Measurements from ENCODE around the gene ABTB2.
A peak's percentile ranks its signal among the peaks of the same experiment; 100 is the strongest.
"Not testable (repeated sequence)": the region's sequence is repeated elsewhere in the genome, so short reads cannot be mapped to it uniquely, and the experiment has no call there.

The ABTB2 gene

GRCh38 chr11:34233215-34233614 lies 124.6 kb downstream of the ABTB2 start:
- DNase-seq, result no peak

- DNase-seq, result no peak
Observed at GRCh38 chr11:34232807-34233206, 125.0 kb downstream of the ABTB2 start.

- no peak for DNase-seq
Observed at GRCh38 chr11:34226210-34226609, 131.6 kb downstream of the ABTB2 start.

- DNase-seq, result no peak
Observed at GRCh38 chr11:34225091-34225490, 132.7 kb downstream of the ABTB2 start.

GRCh38 chr11:34224434-34224966 lies 133.3 kb downstream of the ABTB2 start:
- DNase-seq, result no peak

GRCh38 chr11:34223907-34224306 lies 133.9 kb downstream of the ABTB2 start:
- DNase-seq, result no peak

- DNase-seq, result no peak
Observed at GRCh38 chr11:34223021-34223813, 134.6 kb downstream of the ABTB2 start.

GRCh38 chr11:34222030-34222429 lies 135.8 kb downstream of the ABTB2 start:
- no peak for DNase-seq

- no peak for DNase-seq
Observed at GRCh38 chr11:34219941-34220370, 137.9 kb downstream of the ABTB2 start.

- no peak for DNase-seq
Observed at GRCh38 chr11:34219279-34219678, 138.5 kb downstream of the ABTB2 start.

GRCh38 chr11:34218756-34219155 lies 139.1 kb downstream of the ABTB2 start:
- DNase-seq, result not testable (repeated sequence)

GRCh38 chr11:34218067-34218466 lies 139.7 kb downstream of the ABTB2 start:
- DNase-seq, result no peak

GRCh38 chr11:34216706-34217105 lies 141.1 kb downstream of the ABTB2 start:
- no peak for DNase-seq

- no peak for DNase-seq
Observed at GRCh38 chr11:34215806-34216453, 141.9 kb downstream of the ABTB2 start.

- DNase-seq, result peak; percentile 50
Observed at GRCh38 chr11:34214961-34215805, 142.6 kb downstream of the ABTB2 start.

- no peak for DNase-seq
Observed at GRCh38 chr11:34213366-34213765, 144.4 kb downstream of the ABTB2 start.

GRCh38 chr11:34212566-34212965 lies 145.2 kb downstream of the ABTB2 start:
- no peak for DNase-seq

- no peak for DNase-seq
Observed at GRCh38 chr11:34209809-34210208, 148.0 kb downstream of the ABTB2 start.

- no peak for DNase-seq
Observed at GRCh38 chr11:34208266-34209135, 149.3 kb downstream of the ABTB2 start.

GRCh38 chr11:34207487-34208180 lies 150.2 kb downstream of the ABTB2 start:
- no peak for DNase-seq
